GM20000 (cell line): ENCODE measurements around the gene PKDREJ.
"Not testable (repeated sequence)": the region's sequence is repeated elsewhere in the genome, so short reads cannot be mapped to it uniquely, and the experiment has no call there.

Experiments used
- DNase-seq: peaks from one replicate; pipeline ENCODE4 v3.0.0; 2012; ENCODE audit warnings: low spot score
- TF ChIP-seq, protein P1 (sequence below): IDR thresholded peaks from 2 replicates; pipeline ENCODE4 v1.5.1; 2012; ENCODE audit warnings: mild to moderate bottlenecking, control low read depth; ENCODE audit errors: extremely low read depth, missing control alignments

Gene PKDREJ, protein sequence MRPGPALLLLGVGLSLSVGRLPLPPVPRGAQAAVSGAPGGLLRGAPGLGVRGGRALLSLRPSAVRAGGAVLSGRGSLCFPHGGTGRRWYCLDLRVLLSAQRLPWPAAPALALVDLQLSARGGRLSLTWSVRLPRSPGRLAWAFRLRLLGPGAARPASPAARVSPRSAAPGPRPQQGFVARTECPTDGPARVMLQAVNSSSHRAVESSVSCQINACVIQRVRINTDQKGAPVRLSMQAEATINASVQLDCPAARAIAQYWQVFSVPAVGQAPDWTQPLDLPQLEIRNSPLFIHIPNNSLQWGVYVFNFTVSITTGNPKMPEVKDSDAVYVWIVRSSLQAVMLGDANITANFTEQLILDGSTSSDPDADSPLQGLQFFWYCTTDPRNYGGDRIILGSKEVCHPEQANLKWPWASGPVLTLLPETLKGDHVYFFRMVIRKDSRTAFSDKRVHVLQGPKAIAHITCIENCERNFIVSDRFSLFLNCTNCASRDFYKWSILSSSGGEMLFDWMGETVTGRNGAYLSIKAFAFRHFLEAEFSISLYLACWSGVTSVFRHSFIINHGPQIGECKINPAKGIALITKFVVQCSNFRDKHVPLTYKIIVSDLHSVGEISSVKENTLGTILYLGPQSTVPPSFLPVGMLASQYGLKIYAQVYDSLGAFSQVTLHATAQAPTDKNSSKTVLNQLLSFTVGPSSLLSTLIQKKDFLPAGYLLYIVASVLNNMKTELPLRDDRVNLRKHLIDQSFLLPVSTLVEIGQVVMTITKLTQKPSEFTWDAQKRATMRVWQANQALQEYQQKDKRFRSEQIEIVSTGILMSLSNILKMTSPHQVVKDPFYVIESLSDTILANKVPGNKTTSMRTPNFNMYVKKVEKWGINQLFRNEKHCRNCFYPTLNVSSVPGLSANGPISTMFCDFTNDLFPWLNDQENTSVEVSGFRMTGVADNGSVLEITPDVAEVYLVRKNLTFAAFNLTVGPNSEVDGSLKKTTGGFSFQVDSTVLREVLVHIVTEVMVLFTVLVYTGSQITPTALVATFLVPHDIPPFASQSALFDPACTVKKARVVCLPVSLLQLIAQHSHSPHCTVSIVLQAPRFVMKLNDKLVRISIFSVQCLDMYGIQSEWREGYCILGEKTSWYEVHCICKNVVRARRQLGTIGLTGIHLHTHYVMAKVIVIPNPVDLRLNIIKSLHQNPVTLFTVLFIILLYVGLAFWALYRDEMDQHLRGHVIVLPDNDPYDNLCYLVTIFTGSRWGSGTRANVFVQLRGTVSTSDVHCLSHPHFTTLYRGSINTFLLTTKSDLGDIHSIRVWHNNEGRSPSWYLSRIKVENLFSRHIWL (N-terminal part only)

DNA sequence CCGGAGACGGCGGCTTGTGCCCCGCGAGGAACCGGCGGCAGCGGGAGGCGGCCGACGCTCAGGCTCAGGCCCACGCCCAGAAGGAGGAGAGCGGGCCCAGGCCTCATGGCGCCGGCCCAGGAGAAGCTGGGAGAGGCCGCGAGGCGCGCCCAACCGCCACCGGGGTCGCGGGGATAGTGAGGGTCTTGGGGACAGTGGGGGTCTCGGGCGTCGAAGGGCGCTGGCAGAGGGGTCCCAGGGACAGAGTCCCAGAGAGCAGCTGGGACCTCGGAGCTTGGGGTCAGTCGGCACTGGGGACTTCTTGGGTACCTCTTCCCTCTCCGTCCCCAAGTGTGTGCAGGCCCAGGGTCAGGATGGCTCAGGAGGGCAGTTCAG lies at the start of gene PKDREJ:
PKDREJ (minus strand) TSS at position 128 of the 375 bp plus-strand sequence; CDS start at position 107, 21 bp downstream.
- TF ChIP-seq, protein P1, sequence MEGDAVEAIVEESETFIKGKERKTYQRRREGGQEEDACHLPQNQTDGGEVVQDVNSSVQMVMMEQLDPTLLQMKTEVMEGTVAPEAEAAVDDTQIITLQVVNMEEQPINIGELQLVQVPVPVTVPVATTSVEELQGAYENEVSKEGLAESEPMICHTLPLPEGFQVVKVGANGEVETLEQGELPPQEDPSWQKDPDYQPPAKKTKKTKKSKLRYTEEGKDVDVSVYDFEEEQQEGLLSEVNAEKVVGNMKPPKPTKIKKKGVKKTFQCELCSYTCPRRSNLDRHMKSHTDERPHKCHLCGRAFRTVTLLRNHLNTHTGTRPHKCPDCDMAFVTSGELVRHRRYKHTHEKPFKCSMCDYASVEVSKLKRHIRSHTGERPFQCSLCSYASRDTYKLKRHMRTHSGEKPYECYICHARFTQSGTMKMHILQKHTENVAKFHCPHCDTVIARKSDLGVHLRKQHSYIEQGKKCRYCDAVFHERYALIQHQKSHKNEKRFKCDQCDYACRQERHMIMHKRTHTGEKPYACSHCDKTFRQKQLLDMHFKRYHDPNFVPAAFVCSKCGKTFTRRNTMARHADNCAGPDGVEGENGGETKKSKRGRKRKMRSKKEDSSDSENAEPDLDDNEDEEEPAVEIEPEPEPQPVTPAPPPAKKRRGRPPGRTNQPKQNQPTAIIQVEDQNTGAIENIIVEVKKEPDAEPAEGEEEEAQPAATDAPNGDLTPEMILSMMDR: no peak
- no peak for DNase-seq

DNA sequence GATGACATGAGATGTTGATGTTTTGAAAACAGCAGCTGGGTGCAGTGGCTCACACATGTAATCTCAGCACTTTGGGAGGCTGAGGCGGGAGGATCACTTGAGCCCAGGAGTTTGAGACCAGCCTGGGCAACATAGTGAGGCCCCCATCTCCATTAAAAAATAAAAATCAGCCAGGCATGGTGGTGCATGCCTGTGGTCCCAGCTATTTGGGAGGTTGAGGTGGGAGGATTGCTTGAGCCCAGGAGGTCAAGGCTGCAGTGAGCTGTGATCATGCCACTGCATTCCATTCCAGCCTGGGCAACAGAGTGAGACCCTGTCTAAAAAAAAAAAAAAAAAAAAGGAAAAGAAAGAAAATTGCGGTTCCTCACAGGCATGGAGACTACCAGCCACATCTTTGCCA lies 49.7 kb upstream of the PKDREJ start:
- DNase-seq: not testable (repeated sequence)

DNA sequence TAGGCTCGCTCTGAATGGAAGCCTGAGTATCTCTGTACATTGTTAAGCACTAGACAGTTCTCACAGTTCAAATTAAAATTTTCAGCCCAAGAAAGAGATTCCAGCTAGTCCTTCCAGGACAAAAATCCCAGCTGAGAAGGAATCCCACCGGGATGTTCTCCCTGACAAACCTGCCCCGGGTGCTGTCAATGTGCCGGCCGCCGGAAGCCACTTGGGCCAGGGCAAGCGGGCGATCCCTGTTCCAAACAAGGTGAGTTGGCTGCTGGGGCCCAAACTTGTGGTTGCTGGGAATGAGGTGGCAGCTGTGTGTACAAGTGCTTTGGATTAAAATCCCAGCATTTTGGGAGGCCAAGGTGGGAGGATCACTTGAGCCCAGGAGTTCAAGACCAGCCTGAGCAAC lies 48.9 kb upstream of the PKDREJ start:
- no peak for DNase-seq
- TF ChIP-seq, protein P1: no peak

DNA sequence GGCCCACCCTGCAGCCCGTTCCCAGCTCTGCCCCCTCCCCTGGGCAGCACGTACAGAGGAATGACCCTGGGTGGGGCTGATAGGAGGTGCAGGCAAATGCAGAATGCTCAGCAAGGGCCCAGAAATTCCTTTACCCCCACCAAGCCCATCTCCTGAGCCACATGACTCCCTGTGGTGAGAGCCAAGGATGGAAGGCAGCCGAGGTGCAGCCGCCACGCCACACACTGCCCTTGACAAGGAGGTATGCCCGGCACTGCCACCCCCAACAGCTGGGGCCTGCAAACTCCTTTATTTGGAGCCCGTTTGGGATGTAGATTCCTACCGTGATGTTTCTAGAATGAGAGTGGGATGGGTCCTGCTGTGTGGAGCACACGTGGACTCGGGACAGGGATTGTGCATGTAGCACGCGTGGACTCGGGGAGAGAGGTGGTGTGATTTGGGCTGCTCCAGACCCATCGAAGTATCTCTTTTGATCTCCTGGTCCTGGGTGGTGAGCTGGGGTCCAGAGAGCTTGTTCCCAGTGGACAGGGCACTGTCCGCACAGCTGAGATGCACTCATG lies 46.5 kb upstream of the PKDREJ start:
- TF ChIP-seq, protein P1: no peak
- DNase-seq: no peak

DNA sequence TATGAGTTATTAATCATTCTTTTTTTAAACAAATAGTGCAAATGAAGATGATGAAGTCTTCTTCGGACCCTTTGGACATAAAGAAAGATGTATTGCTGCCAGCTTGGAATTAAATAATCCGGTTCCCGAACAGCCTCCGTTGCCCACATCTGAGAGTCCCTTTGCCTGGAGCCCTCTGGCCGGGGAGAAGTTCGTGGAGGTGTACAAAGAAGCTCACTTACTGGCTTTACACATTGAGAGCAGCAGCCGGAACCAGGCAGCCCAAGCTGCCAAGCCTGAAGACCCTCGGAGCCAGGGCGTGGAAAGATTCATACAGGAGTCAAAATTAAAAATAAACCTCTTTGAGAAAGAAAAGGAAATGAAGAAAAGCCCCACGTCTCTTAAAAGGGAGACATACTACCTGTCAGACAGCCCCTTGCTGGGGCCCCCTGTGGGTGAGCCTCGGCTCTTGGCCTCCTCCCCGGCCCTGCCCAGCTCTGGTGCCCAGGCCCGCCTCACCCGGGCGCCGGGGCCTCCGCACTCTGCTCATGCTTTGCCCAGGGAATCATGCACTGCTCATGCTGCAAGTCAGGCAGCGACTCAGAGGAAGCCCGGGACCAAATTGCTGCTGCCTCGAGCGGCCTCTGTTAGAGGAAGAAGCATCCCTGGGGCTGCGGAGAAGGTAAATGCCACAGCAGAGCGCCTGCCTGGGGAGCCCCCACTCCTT lies 45.3 kb upstream of the PKDREJ start:
- TF ChIP-seq, protein P1: no peak

DNA sequence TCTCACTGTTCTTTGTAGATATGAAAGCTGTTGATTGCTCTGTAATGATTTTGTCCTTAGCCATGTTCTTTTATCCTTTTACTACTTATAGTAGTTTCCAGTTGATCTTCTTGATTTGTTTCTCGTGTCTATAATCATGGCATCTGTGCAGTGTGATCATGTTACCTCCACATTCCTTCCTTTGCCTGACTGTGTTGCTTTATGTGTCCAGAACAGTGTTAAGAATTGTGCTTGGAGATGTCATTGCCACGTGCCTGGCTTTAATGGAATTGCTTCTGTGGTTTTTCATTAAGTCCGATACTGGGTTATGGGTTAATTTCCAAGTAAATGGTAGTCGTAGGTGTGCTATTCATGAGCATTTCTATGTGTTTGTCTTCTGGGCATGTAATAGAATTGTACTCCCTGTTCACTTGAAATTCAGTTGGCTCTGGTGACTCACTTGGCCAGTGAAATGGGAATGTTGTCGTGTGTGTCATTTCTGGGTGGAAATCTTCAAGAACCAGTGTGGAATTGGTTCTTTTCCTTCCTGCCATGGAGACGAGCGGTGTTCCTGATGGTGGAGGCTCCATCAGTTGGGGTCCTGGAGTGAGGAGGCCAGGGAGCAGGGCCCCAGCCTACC lies 40.3 kb upstream of the PKDREJ start:
- no peak for DNase-seq
- TF ChIP-seq, protein P1: no peak

More for the DNA sequence above, 45.3 kb upstream of the PKDREJ start:
- no peak for DNase-seq

DNA sequence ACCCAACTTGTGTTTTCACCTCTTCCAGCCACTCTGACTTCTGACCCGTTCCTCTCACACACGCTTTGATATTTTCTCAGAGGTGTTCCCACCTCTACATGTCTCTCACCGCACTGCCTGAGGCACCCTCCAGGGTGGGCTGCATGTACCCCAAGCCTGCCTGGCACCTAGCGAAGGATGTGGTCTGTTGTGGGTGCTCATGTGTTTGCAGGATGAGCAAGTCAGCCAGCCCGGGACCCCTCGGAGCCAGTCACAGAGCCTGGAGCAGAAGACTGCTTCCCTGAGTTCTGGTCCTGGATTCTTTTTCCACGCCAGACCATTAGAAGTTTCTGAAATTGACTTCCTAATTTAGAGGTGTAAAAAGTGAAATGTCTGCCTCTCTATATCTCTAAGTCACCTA lies 37.3 kb upstream of the PKDREJ start:
- DNase-seq: no peak
- TF ChIP-seq, protein P1: no peak
